ENCODE data around the gene HOXB6.

The HOXB6 gene

GRCh38 chr17:48642059-48642842, 37.5 kb upstream of the HOXB6 start:
- 2% methylated on average over 58 of the region's 58 CpGs for WGBS
- Histone ChIP-seq H3K36me3 (ENCODE audit: insufficient read depth, low read length) (no peaks in the 10 kb centered on the region), H3K9ac (ENCODE audit: low read depth, low read length) (no peak overlapping the region), H3K4me1 (ENCODE audit: insufficient read depth, low read length) (peaks cover 5% of the 10 kb centered on the region; the same call in 1 of the 2 replicates), H3K27ac (ENCODE audit: low read depth, low read length) (no peak overlapping the region), H3K9me3 (ENCODE audit: insufficient read depth, low read depth, low read length) (no peaks in the 10 kb centered on the region), H3K27me3 (ENCODE audit: insufficient read depth, low read length) (peaks cover 100% of the 10 kb centered on the region), H3K4me3 (ENCODE audit: low read length) (no peak overlapping the region)

GRCh38 chr17:48641541-48642058, 36.8 kb upstream of the HOXB6 start:
- H3K27ac ChIP-seq (ENCODE audit: low read depth, low read length) = no peak overlapping the region

GRCh38 chr17:48640858-48641180, 36.0 kb upstream of the HOXB6 start:
- WGBS = no CpG with 5 or more reads among the region's 1 CpG
- Histone ChIP-seq H3K4me1 (ENCODE audit: insufficient read depth, low read length) (no peaks in the 10 kb centered on the region; the same call in 1 of the 2 replicates), H3K27me3 (ENCODE audit: insufficient read depth, low read length) (peaks cover 100% of the 10 kb centered on the region), H3K36me3 (ENCODE audit: insufficient read depth, low read length) (no peaks in the 10 kb centered on the region), H3K4me3 (ENCODE audit: low read length) (no peak overlapping the region), H3K27ac (ENCODE audit: low read depth, low read length) (no peak overlapping the region), H3K9me3 (ENCODE audit: insufficient read depth, low read depth, low read length) (no peaks in the 10 kb centered on the region), H3K9ac (ENCODE audit: low read depth, low read length) (no peak overlapping the region)

More at GRCh38 chr17:48641541-48642058, 36.8 kb upstream of the HOXB6 start:
- H3K4me3 ChIP-seq (ENCODE audit: low read length) = no peak overlapping the region
- H3K36me3 ChIP-seq (ENCODE audit: insufficient read depth, low read length) = no peaks in the 10 kb centered on the region
- peaks cover 5% of the 10 kb centered on the region; the same call in 1 of the 2 replicates for H3K4me1 ChIP-seq (ENCODE audit: insufficient read depth, low read length)
- H3K9me3 ChIP-seq (ENCODE audit: insufficient read depth, low read depth, low read length) = no peaks in the 10 kb centered on the region
- WGBS = 5% methylated on average over 27 of the region's 29 CpGs
- no peak overlapping the region for H3K9ac ChIP-seq (ENCODE audit: low read depth, low read length)
- H3K27me3 ChIP-seq (ENCODE audit: insufficient read depth, low read length) = peaks cover 100% of the 10 kb centered on the region

- no peak overlapping the region for H3K9ac ChIP-seq (ENCODE audit: low read depth, low read length)
- no peaks in the 10 kb centered on the region for H3K36me3 ChIP-seq (ENCODE audit: insufficient read depth, low read length)
- H3K27me3 ChIP-seq (ENCODE audit: insufficient read depth, low read length) = peaks cover 100% of the 10 kb centered on the region
- 68% methylated on average over 6 of the region's 6 CpGs for WGBS
- no peak overlapping the region for H3K4me3 ChIP-seq (ENCODE audit: low read length)
- H3K4me1 ChIP-seq (ENCODE audit: insufficient read depth, low read length) = no peaks in the 10 kb centered on the region; the same call in 1 of the 2 replicates
- no peak overlapping the region for H3K27ac ChIP-seq (ENCODE audit: low read depth, low read length)
- no peaks in the 10 kb centered on the region for H3K9me3 ChIP-seq (ENCODE audit: insufficient read depth, low read depth, low read length)
These were observed 35.4 kb upstream of the HOXB6 start for GRCh38 chr17:48639982-48640857.

DNA sequence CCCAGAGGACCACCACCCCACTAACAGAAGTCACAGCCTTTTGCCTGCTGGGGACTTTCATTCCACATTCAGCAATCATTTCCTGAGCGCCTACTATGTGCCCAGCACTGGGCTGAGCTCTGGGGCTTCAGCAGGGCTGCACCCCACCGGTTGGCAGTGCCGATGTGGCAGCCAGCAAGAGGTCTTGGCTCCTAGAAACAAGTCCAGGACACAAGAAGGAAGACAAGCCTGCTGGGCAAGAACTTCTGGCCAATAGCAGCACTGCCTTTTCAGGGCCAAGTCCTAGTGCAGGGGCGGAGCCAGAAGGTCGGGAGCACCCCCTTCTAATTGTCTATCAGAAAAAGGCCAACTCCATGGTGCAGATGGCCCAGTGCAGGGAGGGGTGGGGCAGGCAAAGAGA, 34.4 kb upstream of the HOXB6 start:
- H3K27me3 ChIP-seq (ENCODE audit: insufficient read depth, low read length) = peaks cover 100% of the 10 kb centered on the region

GRCh38 chr17:48637323-48638260, 32.8 kb upstream of the HOXB6 start:
- peaks cover 100% of the 10 kb centered on the region for H3K27me3 ChIP-seq (ENCODE audit: insufficient read depth, low read length)

More for the DNA sequence above, 34.4 kb upstream of the HOXB6 start:
- Histone ChIP-seq H3K4me1 (ENCODE audit: insufficient read depth, low read length) (no peaks in the 10 kb centered on the region; the same call in 1 of the 2 replicates), H3K4me3 (ENCODE audit: low read length) (no peak overlapping the region), H3K9me3 (ENCODE audit: insufficient read depth, low read depth, low read length) (no peaks in the 10 kb centered on the region), H3K27ac (ENCODE audit: low read depth, low read length) (no peak overlapping the region), H3K36me3 (ENCODE audit: insufficient read depth, low read length) (no peaks in the 10 kb centered on the region), H3K9ac (ENCODE audit: low read depth, low read length) (no peak overlapping the region)
- 55% methylated on average over 5 of the region's 5 CpGs for WGBS

DNA sequence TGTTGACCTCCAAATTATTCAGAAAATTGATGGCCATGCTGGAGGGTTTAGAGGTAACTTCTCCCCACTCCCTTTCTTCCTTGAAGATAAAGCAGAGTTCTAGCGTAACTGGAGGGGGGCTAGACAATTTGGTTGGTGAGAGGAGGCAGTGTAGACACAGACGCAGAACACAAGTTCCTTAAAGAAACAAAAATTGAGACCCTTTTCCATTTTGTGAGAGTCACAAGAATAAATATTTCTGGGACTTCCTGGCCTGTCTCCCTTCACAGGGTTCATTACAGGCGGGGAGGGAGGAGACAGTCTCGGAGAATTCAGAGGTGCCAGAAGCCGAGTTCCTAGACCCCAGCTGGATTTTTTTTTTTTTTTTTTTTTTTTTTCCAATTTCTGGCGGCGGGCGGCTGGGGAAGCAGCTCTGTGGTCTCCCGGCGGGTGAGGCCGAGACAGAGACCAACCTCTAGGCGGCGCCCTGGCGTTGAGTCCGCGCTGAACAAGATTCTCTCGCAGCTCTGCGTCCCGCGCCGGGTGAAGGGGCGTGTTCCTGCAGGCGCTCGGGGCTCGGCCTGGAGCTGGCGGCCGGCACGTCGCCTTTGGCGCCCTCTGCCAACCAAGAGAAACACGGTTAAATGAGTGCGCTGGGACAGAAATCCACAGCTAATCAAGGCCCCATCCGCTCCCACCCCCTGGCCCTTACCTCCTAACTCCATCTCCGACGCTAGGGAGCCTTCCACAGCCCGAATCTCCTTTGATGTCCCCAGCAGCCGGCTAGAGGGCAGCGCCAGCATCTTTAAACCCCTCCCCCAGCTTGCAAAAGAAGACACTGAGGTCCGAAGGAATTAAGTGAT, 31.6 kb upstream of the HOXB6 start:
- H3K4me1 ChIP-seq (ENCODE audit: insufficient read depth, low read length) = 0 out of 2 replicates have a peak, but pooled peaks cover 3% of the 10 kb centered on the region
- WGBS = 2% methylated on average over 38 of the region's 39 CpGs
- H3K27ac ChIP-seq (ENCODE audit: low read depth, low read length) = no peak overlapping the region
- peak overlapping the region; percentile 15; the same call in 1 of the 2 replicates for H3K4me3 ChIP-seq (ENCODE audit: low read length)
- H3K9ac ChIP-seq (ENCODE audit: low read depth, low read length) = no peak overlapping the region
- peaks cover 100% of the 10 kb centered on the region for H3K27me3 ChIP-seq (ENCODE audit: insufficient read depth, low read length)
- no peaks in the 10 kb centered on the region for H3K36me3 ChIP-seq (ENCODE audit: insufficient read depth, low read length)
- H3K9me3 ChIP-seq (ENCODE audit: insufficient read depth, low read depth, low read length) = no peaks in the 10 kb centered on the region

More at GRCh38 chr17:48637323-48638260, 32.8 kb upstream of the HOXB6 start:
- no peaks in the 10 kb centered on the region for H3K9me3 ChIP-seq (ENCODE audit: insufficient read depth, low read depth, low read length)
- WGBS = 43% methylated on average over 18 of the region's 18 CpGs
- H3K9ac ChIP-seq (ENCODE audit: low read depth, low read length) = no peak overlapping the region
- H3K36me3 ChIP-seq (ENCODE audit: insufficient read depth, low read length) = no peaks in the 10 kb centered on the region
- H3K4me3 ChIP-seq (ENCODE audit: low read length) = no peak overlapping the region
- no peak overlapping the region for H3K27ac ChIP-seq (ENCODE audit: low read depth, low read length)
- H3K4me1 ChIP-seq (ENCODE audit: insufficient read depth, low read length) = 0 out of 2 replicates have a peak, but pooled peaks cover 1% of the 10 kb centered on the region

DNA sequence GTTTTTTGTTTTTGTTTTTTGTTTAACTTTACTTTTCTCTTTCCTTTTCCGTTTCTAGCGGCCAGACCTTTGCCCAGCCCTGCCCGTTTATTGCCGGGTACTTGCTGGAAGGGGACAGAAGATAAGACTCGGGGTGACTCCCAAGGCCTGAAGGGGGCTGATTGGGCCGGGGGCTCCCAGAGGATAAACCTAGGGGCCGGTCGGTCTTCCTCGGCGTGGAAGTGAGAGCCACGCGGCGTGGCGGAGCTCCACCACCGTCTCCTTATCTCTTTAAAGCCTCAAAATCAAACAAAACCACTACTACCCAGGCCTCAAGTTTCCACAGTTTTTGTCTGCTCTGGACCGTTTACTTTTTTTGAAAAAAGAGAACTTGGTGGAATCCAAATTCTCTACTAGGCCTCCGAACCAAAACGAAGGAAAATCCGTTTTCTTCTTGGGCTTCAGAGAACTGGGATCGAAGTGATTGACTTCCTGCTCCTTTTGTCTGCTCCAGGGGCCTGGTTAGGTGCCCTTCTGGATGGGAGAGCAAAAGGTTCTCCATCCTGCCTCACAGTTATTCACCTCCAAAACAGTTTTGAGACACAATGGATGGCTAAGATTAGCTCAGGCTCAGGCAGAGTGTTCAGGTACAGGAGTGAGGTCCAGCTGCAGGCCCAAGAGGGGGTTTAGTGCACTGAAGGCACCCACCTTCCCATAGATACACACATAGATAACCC, 29.9 kb upstream of the HOXB6 start:
- no peaks in the 10 kb centered on the region for H3K36me3 ChIP-seq (ENCODE audit: insufficient read depth, low read length)
- H3K4me3 ChIP-seq (ENCODE audit: low read length) = no peak overlapping the region
- 36% methylated on average over 20 of the region's 20 CpGs for WGBS
- peaks cover 100% of the 10 kb centered on the region for H3K27me3 ChIP-seq (ENCODE audit: insufficient read depth, low read length)
- no peak overlapping the region for H3K9ac ChIP-seq (ENCODE audit: low read depth, low read length)
- H3K4me1 ChIP-seq (ENCODE audit: insufficient read depth, low read length) = 0 out of 2 replicates have a peak, but pooled peaks cover 3% of the 10 kb centered on the region
- H3K9me3 ChIP-seq (ENCODE audit: insufficient read depth, low read depth, low read length) = no peaks in the 10 kb centered on the region
- no peak overlapping the region for H3K27ac ChIP-seq (ENCODE audit: low read depth, low read length)

GRCh38 chr17:48633266-48633677, 28.5 kb upstream of the HOXB6 start:
- Histone ChIP-seq H3K9me3 (ENCODE audit: insufficient read depth, low read depth, low read length) (no peaks in the 10 kb centered on the region), H3K4me3 (ENCODE audit: low read length) (no peak overlapping the region), H3K36me3 (ENCODE audit: insufficient read depth, low read length) (no peaks in the 10 kb centered on the region), H3K27ac (ENCODE audit: low read depth, low read length) (no peak overlapping the region), H3K27me3 (ENCODE audit: insufficient read depth, low read length) (peaks cover 100% of the 10 kb centered on the region), H3K9ac (ENCODE audit: low read depth, low read length) (no peak overlapping the region), H3K4me1 (ENCODE audit: insufficient read depth, low read length) (0 out of 2 replicates have a peak, but pooled peaks cover 3% of the 10 kb centered on the region)
- 3% methylated on average over 35 of the region's 35 CpGs for WGBS
